ENCODE data around the gene PSMD13. TPM values are rescaled to one million over a fixed set of nuclear protein-coding genes. Genes with fewer than 3 reads are reported as not detected.
"Not testable (repeated sequence)": the region's sequence is repeated elsewhere in the genome, so short reads cannot be mapped to it uniquely, and the experiment has no call there.

Gene PSMD13
- total RNA-seq, 1 donor from 2014 or later, result 100 TPM

DNA sequence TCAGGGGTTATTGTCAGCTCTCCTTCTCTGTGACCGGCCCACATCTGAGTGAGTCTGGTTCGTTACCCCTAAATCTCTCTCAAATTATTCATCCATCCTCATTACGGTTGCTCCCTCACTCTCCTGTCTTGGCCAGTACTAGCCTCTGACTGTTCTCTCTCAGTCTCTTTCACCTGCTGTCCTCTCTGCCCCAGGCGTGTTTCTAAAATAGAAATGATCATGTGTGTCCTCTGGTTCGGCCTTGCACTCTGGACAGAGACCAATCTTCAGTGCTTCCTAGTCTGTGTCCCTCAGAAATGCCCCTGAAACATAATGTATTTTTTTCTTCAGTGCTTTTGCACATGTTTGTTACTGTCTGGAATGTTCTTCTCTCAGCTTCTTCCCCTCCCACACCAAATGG, 4.9 kb downstream of the PSMD13 start:
- DNase-seq (ENCODE audit: low spot score), result no peak

DNA sequence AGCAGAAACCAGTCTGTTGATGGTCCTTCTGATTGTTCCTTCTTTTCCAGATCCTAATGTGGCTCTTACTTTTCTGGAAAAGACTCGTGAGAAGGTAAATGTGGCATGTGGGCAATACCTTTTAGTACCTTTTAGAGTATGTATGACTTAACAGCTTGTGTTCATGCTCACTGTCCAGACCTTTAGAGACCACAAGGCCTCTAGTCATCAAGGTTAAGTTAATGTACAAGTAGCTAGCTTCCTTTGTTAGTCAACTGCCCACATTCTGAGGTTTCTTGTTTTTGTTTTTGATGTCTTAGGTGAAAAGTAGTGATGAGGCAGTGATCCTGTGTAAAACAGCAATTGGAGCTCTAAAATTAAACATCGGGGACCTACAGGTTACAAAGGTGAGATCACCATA, 7.6 kb downstream of the PSMD13 start:
- no peak for DNase-seq (ENCODE audit: low spot score)

DNA sequence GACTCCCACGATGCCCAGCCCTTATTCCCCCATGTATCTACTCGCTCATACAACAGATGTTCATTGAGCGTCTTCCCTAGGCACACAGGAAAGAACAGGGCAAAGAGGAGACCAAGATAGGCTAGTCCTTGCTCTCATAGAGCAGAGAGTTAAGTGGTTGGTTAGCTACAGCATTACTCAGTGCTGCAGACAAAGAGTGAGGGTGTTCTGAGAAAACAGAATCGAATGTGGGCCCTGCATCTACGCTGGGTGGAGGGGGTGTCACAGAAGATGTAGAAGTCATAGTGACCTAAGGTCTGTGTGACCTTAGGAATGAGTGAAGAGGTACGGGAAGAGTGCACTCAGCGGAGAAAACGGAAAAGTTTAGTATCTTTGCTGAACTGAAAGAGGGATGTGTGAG, 12.3 kb downstream of the PSMD13 start:
- no peak for DNase-seq (ENCODE audit: low spot score)

GRCh38 chr11:250274-250673, 13.5 kb downstream of the PSMD13 start:
- no peak for DNase-seq (ENCODE audit: low spot score)

DNA sequence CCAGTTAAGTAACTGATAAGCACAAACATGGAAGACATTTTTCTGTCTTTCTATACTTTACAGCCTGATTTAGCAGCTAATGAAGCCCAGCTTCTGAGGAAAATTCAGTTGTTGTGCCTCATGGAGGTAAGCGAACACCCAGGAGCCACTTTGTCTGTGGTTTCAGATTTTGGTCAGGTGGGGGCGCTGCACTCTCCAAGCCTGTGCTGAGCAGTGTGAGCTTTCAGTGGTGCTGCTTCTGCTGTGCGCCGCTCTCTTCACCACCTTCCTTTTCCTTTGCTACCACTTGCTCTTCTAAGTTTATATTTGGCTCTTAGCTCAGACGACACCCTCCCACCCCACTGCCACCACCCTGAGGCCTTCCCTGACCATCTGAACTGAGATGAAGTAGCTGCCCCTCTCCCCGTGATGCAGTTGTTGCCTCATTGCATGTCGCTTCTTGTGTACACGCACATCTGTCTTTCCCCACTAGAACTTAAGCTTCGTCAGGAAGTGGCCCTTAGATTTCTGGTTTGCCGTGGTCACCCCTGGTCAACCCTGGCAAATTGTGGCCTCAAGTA, 14.0 kb downstream of the PSMD13 start:
- DNase-seq (ENCODE audit: low spot score), result no peak

DNA sequence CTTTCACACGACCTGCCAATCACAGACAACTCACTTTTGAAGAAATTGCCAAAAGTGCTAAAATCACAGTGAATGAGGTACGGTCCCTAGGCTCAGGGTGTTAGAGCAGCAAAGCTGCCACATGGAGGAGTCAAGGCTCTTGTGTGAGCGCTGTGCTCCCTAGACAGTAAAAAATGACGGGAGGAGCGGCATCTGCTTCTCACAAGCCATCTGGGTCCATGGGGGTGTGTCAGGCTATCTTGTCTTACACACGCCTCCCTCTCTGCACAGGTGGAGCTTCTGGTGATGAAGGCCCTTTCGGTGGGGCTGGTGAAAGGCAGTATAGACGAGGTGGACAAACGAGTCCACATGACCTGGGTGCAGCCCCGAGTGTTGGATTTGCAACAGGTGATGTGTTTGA, 14.8 kb downstream of the PSMD13 start:
- DNase-seq (ENCODE audit: low spot score), result no peak

DNA sequence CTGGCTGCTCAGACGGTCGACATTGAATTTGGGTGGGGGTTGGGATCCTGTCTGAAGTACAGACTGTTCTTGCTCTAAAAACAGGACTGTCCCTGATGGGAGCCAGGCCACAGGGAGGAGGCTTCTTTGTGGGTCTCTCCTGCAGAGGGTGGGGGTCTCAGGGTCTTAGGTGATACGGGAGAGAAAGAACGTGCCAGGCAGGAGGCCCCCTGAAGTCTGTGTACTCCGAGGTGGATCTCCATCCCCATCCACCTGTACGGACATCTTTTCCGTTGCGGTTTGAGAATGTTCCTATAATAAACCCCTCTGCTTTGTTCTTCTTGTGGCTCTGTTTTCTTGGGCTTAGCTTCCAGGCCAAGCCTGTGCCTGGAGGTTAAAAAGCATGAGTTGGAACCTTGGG, 15.9 kb downstream of the PSMD13 start:
- no peak for DNase-seq (ENCODE audit: low spot score)

DNA sequence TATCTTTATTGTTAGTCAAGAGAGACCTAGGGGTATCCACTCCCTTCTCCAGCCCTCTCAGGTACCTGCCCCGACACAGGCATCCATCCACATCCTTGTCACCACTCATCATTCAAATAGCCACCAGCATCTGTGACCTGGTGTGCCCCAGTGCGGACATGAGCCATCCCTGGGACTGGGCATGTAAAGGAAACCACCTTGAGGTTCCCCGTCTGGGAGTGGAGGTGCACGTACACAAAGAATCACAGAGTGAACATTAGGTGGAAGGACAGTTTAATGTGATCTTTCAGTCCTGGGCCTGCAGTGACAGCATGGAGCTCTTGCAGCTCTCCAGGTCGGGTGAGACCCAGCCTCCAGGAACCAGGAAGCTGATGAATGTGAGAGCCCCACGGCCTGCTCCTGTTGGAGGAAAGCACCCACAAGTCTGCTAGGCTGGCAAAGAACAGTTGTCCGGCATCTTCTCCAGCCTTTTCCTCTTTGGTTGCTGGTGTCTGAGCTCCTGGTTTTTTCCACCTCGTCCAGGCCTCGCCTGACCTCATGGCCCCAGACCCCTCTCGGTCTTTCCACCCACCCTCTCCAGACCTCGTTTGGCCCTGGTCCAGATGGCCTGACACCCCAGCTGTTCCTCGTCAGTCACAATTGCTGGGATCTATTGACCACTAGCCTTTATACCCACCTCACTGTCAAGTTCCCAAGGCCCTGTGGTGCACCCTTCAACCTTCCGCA, 16.5 kb downstream of the PSMD13 start:
- DNase-seq (ENCODE audit: low spot score), result no peak

DNA sequence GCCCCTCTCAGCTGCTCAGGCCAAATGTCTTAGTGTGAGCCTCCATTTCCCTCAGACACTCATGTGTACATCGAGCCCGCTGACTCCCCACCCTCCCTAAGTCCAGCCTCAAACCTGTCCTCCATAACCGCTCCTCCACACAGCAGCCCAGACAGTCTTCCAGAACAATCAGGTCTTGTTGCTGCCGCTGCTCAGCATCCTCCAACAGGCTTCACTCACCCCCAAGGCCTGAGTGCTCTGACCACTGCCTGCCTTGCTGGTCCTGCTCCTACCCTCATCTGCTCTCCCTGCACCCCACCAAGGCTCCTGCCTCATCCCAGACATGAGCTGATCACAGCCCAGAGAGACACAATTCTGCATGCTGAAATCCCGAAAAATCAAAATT, 17.1 kb downstream of the PSMD13 start:
- no peak for DNase-seq (ENCODE audit: low spot score)

GRCh38 chr11:255176-255575, 18.4 kb downstream of the PSMD13 start:
- DNase-seq (ENCODE audit: low spot score), result no peak

DNA sequence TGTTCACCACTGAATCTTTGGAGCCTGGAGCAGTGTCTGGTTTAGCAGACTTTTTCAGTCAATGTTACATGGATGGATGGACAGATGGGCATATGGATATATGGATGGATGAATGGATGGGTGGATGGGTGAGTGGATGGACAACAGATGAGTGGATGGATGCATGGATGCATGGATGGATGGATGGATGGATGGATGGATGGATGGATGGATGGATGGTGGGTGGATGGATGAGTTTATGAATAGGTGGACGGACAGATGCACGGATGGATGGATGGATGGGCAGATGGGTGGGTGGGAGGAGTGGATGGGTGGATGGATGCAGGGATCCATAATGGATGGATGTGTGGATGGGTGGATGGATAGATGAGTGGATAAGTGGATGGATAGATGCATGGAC, 19.0 kb downstream of the PSMD13 start:
- no peak for DNase-seq (ENCODE audit: low spot score)

GRCh38 chr11:256952-257737, 20.4 kb downstream of the PSMD13 start:
- DNase-seq (ENCODE audit: low spot score), result no peak

GRCh38 chr11:257766-258493, 21.2 kb downstream of the PSMD13 start:
- DNase-seq (ENCODE audit: low spot score), result no peak

GRCh38 chr11:259413-259812, 22.6 kb downstream of the PSMD13 start:
- DNase-seq (ENCODE audit: low spot score), result no peak

GRCh38 chr11:261624-262023, 24.8 kb downstream of the PSMD13 start:
- DNase-seq (ENCODE audit: low spot score), result no peak

GRCh38 chr11:266676-267439, 30.1 kb downstream of the PSMD13 start:
- DNase-seq (ENCODE audit: low spot score), result no peak

DNA sequence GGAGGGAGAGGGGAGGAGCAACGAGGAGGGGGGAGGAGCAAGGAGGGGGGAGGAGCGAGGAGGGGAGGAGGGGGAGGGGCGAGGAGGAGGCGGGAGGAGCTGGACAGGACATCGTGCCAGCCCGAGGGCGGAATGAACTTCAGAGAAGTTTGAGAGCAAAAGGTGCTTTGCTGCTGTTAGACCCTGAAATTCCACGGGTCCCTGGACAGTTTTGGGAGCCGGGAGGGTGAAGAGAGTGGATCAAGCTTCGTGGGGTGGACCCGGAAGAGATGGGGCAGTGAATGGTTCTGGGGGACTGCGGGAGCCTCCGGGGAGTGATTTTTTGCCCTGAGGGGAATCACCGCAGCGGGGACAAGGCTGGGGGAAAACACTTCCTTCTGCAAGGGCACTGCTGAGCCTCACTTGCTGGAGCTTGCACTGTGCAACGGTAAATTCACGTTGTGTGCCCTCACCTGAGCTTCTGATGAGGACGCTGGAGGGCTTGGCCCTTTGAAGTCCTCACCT, 30.8 kb downstream of the PSMD13 start:
- no peak for DNase-seq (ENCODE audit: low spot score)

DNA sequence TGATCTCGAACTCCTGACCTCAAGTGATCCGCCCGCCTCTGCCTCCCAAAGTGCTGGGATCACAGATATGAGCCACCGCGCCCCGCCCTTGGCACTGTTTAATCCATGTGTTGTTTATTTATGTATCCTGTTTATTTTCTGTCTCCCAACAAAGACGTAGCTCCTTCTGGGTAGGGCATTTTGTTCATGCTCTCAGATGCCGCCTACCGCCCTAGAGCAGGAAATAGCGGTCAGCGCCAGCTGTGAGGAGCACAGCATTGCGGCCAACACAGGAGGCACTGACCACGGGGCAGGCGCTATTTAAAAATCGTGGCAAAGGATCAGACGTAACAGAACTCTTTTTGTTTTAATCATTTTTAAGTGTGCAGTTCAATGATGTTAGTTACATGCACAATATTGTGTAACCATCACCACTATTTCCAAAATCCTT, 32.0 kb downstream of the PSMD13 start:
- DNase-seq (ENCODE audit: low spot score), result not testable (repeated sequence)

DNA sequence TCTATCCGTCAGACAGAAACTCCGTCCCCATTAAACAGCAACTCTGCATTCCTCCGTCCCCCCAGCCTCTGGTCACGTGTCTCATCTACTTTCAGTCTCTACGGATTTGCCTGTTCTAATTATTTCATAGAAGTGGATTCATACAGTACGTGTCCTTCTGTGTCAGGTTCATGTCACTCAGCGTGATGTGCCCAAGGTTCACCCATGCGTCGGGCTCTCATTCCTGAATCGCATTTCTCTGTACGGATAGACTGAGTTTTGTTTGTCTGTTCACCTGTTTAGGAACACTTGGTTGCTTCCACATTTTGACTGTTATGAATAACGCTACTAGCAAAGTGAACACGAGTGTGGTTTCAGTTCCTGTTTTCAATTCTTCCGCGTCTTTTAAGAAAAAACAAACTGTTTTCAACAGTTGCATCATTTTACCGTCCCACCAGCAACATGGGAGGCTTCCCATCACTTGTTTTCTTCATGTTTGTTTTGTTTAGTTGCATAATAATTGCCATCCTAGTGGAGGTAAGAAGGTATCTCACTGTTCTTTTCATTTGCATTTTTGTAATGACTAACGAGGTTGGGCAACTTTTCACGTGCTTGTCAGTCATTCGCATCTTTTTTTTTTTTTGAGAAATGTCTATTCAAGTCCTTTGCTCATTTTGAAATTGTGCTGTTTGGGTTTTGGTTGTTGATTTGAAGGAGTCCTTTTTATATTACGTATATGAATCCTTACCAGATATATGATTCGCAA, 32.5 kb downstream of the PSMD13 start:
- no peak for DNase-seq (ENCODE audit: low spot score)

Data from mesenteric fat pad (tissue), 1 donor.